A549 (cell line): ENCODE data around the gene ACAN. TPM values are rescaled to one million over a fixed set of nuclear protein-coding genes. Genes with fewer than 3 reads are reported as not detected.

Source experiments
- ATAC-seq, 2 experiments: fragments of 200-7000 bp in 1 of 2; fragments of >200 bp in 1 of 2; cut with Nextera tagmentation in 1 of 2; cut with Tn5 transposase in 1 of 2; 3 replicates each; pipeline versions ENCODE4 v1.8.0 to v1.9.1; 2018 to 2020; ENCODE audit warnings: mild to moderate bottlenecking in 1 of 2, moderate library complexity in 1 of 2
- CTCF ChIA-PET: fragments of 300-600 bp; sonication (Branson Sonifier 250); formaldehyde crosslinking; extraction: SDS; loops from one replicate; lab custom pipeline; 2021; ENCODE audit warnings: antibody characterized with exemption, inconsistent platforms; lab: Yijun Ruan, JAX
- POLR2A ChIA-PET: fragments of 350-600 bp; formaldehyde crosslinking; extraction: SDS; loops from one replicate; lab custom pipeline; 2021; ENCODE audit warnings: antibody characterized with exemption, inconsistent platforms; lab: Yijun Ruan, JAX
- DNase-seq, 2 experiments: peaks; one replicate each; pipeline versions ENCODE4 v3.0.0 to v3.0.0-alpha.2; 2011 to 2016; ENCODE audit warnings: low read depth in 1 of 2, low spot score in 1 of 2
- FAIRE-seq: peaks from 2 replicates; lab custom pipeline; 2011; peaks lifted over from hg19 to GRCh38; lab: Jason Lieb, UNC
- H3K27ac ChIP-seq, 2 experiments: fragments of >200 bp; sonication (Bioruptor Twin); formaldehyde crosslinking; 3 replicates each; pipeline ENCODE4 v1.5.1; 2016 to 2017
- H3K4me1 ChIP-seq: fragments of >200 bp; sonication (Bioruptor Twin); formaldehyde crosslinking; 3 replicates; pipeline ENCODE4 v1.6.1; 2016
- H3K4me2 ChIP-seq: fragments of >200 bp; sonication (Bioruptor Twin); formaldehyde crosslinking; 3 replicates; pipeline ENCODE4 v1.6.1; 2016
- H3K4me3 ChIP-seq: fragments of >200 bp; sonication (Bioruptor Twin); formaldehyde crosslinking; 3 replicates; pipeline ENCODE4 v1.5.1; 2016
- H3K9me3 ChIP-seq: fragments of >200 bp; sonication (Bioruptor Twin); formaldehyde crosslinking; 3 replicates; pipeline ENCODE4 v1.6.1; 2016
- BHLHE40 ChIP-seq: IDR thresholded peaks from 2 replicates; pipeline ENCODE4 v1.6.1; 2012; ENCODE audit warnings: low read depth, low read length, inconsistent platforms
- CBX8 ChIP-seq: fragments of 200-600 bp; sonication (generic); IDR thresholded peaks from 2 replicates; pipeline ENCODE4 v1.6.1; 2016
- EHMT2 ChIP-seq: fragments of 200-600 bp; sonication (generic); IDR thresholded peaks from 2 replicates; pipeline ENCODE4 v1.6.1; 2016; ENCODE audit warnings: antibody characterized with exemption, low read depth, mild to moderate bottlenecking, moderate library complexity
- ELK1 ChIP-seq: fragments of 150-350 bp; IDR thresholded peaks from 2 replicates; pipeline ENCODE4 v1.6.1; 2014; ENCODE audit warnings: low read depth, mild to moderate bottlenecking, low read length
- EP300 ChIP-seq, 2 experiments: fragments of >200 bp; sonication (Bioruptor Twin); formaldehyde crosslinking; IDR thresholded peaks; 2 replicates in 1 of 2; 3 replicates in 1 of 2; pipeline ENCODE4 v1.6.1; 2016 to 2017
- FOSB ChIP-seq: fragments of 250-450 bp; sonication (Bioruptor Pico); IDR thresholded peaks from 2 replicates; pipeline ENCODE4 v1.5.0; 2020; ENCODE audit warnings: mild to moderate bottlenecking, moderate library complexity
- FOSL2 ChIP-seq, 2 experiments: fragments of 450-650 bp in 1 of 2; fragments of >200 bp in 1 of 2; sonication (Bioruptor Twin) in 1 of 2; formaldehyde crosslinking; IDR thresholded peaks; 2 replicates each; pipeline versions ENCODE4 v1.5.0 to v1.6.1; 2016 to 2020; ENCODE audit warnings: mild to moderate bottlenecking in 1 of 2, moderate library complexity in 1 of 2
- HDAC2 ChIP-seq: fragments of 200-600 bp; sonication (generic); IDR thresholded peaks from 2 replicates; pipeline ENCODE4 v1.6.1; 2016
- HMGXB4 ChIP-seq: fragments of 250-450 bp; sonication (Bioruptor Pico); IDR thresholded peaks from 2 replicates; pipeline ENCODE4 v1.5.0; 2021; ENCODE audit warnings: mild to moderate bottlenecking, moderate library complexity, borderline replicate concordance
- HOXA7 ChIP-seq: fragments of 250-450 bp; sonication (Bioruptor Pico); IDR thresholded peaks from 2 replicates; pipeline ENCODE4 v1.5.0; 2020; ENCODE audit warnings: mild to moderate bottlenecking, moderate library complexity
- HOXB13 ChIP-seq: fragments of 250-450 bp; sonication (Bioruptor Pico); IDR thresholded peaks from 2 replicates; pipeline ENCODE4 v1.5.0; 2020; ENCODE audit warnings: low read depth, mild to moderate bottlenecking, moderate library complexity
- HOXB5 ChIP-seq: fragments of 250-450 bp; sonication (Bioruptor Pico); IDR thresholded peaks from 2 replicates; pipeline ENCODE4 v1.5.0; 2020; ENCODE audit warnings: mild to moderate bottlenecking, moderate library complexity
- KDM1A ChIP-seq: fragments of 200-600 bp; sonication (generic); IDR thresholded peaks from 2 replicates; pipeline ENCODE4 v1.6.1; 2016; ENCODE audit warnings: low read depth, mild to moderate bottlenecking
- NFE2L2 ChIP-seq: fragments of 150-350 bp; conservative IDR thresholded peaks from 2 replicates; pipeline ENCODE4 v1.6.1; 2014; ENCODE audit warnings: low read length
- POLR2AphosphoS2 ChIP-seq: conservative IDR thresholded peaks from 2 replicates; pipeline ENCODE4 v1.6.1; 2012; ENCODE audit warnings: low read length, improper control_type of control experiment, inconsistent platforms
- RCOR1 ChIP-seq: fragments of 150-350 bp; IDR thresholded peaks from 2 replicates; pipeline ENCODE4 v1.6.1; 2014; ENCODE audit warnings: antibody characterized with exemption, low read length, low read depth
- REST ChIP-seq: fragments of 200-600 bp; sonication (generic); IDR thresholded peaks from 2 replicates; pipeline ENCODE4 v1.6.1; 2016; ENCODE audit warnings: antibody characterized with exemption, mild to moderate bottlenecking, moderate library complexity
- RNF2 ChIP-seq: fragments of 200-600 bp; sonication (generic); IDR thresholded peaks from 2 replicates; pipeline ENCODE4 v1.6.1; 2016; ENCODE audit warnings: low read depth, mild to moderate bottlenecking, antibody characterized with exemption, moderate library complexity, borderline replicate concordance
- ZNF302 ChIP-seq: fragments of 250-450 bp; sonication (Bioruptor Pico); IDR thresholded peaks from 2 replicates; pipeline ENCODE4 v1.9.0; 2021; ENCODE audit warnings: inconsistent platforms, mild to moderate bottlenecking, moderate library complexity
- WGBS: methylation state at CpG from one replicate; pipeline ENCODE4 v1.1.6; 2017; ENCODE audit errors: missing lambda C conversion rate; 5-methylcytosine and 5-hydroxymethylcytosine counted together
- polyA plus RNA-seq, 4 experiments: library from polyadenylated mRNA; depleted of rRNA in 3 of 4; stranded (reverse); fragments of >200 nt; fragmentation: RNase III in 1 of 4; extraction: RNeasy Plus Mini Kit Qiagen cat#74134 plus additional on column Dnase treatment in 1 of 4; gene quantifications; 2 replicates in 3 of 4; 3 replicates in 1 of 4; pipeline ENCODE4 v1.2.3, GENCODE V29; 2011 to 2017

The ACAN gene
- polyA plus RNA-seq, 2 of the 4 experiments (the other 2 are of a cell fraction), result 0.01 TPM; not detected in 1

- WGBS, result 58% methylated on average over 3 of the region's 3 CpGs
- FAIRE-seq (no peak), ATAC-seq (no peak), DNase-seq (no peak)
- no peak overlapping the region for H3K4me3 ChIP-seq
- no peak overlapping the region for H3K27ac ChIP-seq
- CTCF ChIA-PET, result interaction anchor here (1.0 to 1.7 kb wide), 4 partner anchors 13 to 190 kb away, joined by 3 to 5 read pairs (median 4); no protein-coding TSS in a partner anchor
- POLR2A ChIA-PET, result no interaction called here
- H3K9me3 ChIP-seq, result no peaks in the 10 kb centered on the region
- no peak overlapping the region for H3K4me2 ChIP-seq
- TF ChIP-seq REST, result no peak
- no peak for TF ChIP-seq ZNF302 (CRISPR knock-in tag)
- no peak for TF ChIP-seq FOSL2 (IDR thresholded peaks at IDR 0.05)
- TF ChIP-seq FOSL2 (CRISPR knock-in tag; IDR thresholded peaks at IDR 0.05), result no peak
- TF ChIP-seq CBX8, result no peak
- no peak for TF ChIP-seq HOXB13 (CRISPR knock-in tag)
- TF ChIP-seq ELK1, result no peak
- TF ChIP-seq RCOR1, result no peak
- no peaks in the 10 kb centered on the region for H3K4me1 ChIP-seq
Measured at GRCh38 chr15:88848203-88848602, 45.0 kb downstream of the ACAN start.

- ChIA-PET POLR2A (no interaction called here), CTCF (interaction anchor here (0.6 to 1.7 kb wide), 7 partner anchors 10 to 357 kb away, joined by 3 to 5 read pairs (median 4); no protein-coding TSS in a partner anchor)
- ATAC-seq (no peak), FAIRE-seq (no peak), DNase-seq (no peak)
- 75% methylated on average over 21 of the region's 22 CpGs for WGBS
- no peak overlapping the region for H3K4me3 ChIP-seq
- no peaks in the 10 kb centered on the region for H3K4me1 ChIP-seq
- H3K27ac ChIP-seq, result no peak overlapping the region
- TF ChIP-seq EP300 (IDR thresholded peaks at IDR 0.05), result no peak
- TF ChIP-seq HOXA7 (CRISPR knock-in tag), result no peak
- no peak for TF ChIP-seq FOSL2 (IDR thresholded peaks at IDR 0.05)
- TF ChIP-seq FOSL2 (CRISPR knock-in tag; IDR thresholded peaks at IDR 0.05), result no peak
- TF ChIP-seq HDAC2, result no peak
- TF ChIP-seq NFE2L2, result no peak
- no peak for TF ChIP-seq RNF2
- no peak for TF ChIP-seq POLR2AphosphoS2
- TF ChIP-seq HMGXB4 (CRISPR knock-in tag), result no peak
- no peak for TF ChIP-seq HOXB5 (CRISPR knock-in tag)
- TF ChIP-seq KDM1A, result no peak
- TF ChIP-seq BHLHE40, result no peak
- TF ChIP-seq FOSB (CRISPR knock-in tag), result no peak
- no peak for TF ChIP-seq ELK1
- TF ChIP-seq EHMT2, result no peak
- H3K9me3 ChIP-seq, result peaks cover 4% of the 10 kb centered on the region; the same call in 2 of the 3 replicates
- no peak overlapping the region for H3K4me2 ChIP-seq
Measured at GRCh38 chr15:88849376-88850072, 46.3 kb downstream of the ACAN start.
